SH-SY5Y (cell line): ENCODE measurements around the gene NUMBL.

ENCODE experiments used
- GATA2 ChIP-seq: IDR thresholded peaks from 2 replicates; pipeline ENCODE4 v1.6.1; 2011; ENCODE audit warnings: mild to moderate bottlenecking, low read depth, low read length
- GATA3 ChIP-seq: IDR thresholded peaks from 2 replicates; pipeline ENCODE4 v1.6.1; 2011; ENCODE audit warnings: low read depth, mild to moderate bottlenecking, low read length, moderate library complexity

DNA sequence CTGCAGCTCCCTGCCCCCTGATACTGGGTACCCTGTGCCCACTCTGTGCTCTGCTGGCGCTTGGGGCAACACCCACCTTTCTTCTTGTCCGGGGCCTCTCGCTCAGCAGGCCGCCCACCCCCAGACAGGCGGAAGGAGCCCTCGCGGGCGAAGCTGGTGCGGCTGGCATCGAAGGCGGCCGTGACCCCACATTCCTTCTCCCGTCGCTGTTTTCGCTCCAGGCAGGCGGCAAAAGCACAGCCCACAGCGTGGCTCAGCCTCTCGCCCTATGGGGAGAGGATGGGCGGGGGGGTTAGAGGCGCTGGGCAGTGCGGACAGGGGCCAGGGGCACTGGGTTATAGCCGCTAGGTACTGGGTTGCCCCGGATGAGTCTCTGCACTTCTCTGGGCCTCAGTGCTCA is 13.3 kb downstream of the NUMBL start:
- TF ChIP-seq GATA2 (no peak), GATA3 (no peak)
